Trophoblast cell (in vitro differentiated cells and primary cell): ENCODE data around the gene ABO.
"Not testable (repeated sequence)": the region's sequence is repeated elsewhere in the genome, so short reads cannot be mapped to it uniquely, and the experiment has no call there.

ENCODE experiments used
- DNase-seq, 2 donors: peaks; one replicate each; pipeline ENCODE4 v3.0.0-alpha.2; 2016
- H2AFZ ChIP-seq: 2 replicates; pipeline ENCODE4 v1.6.1; 2013; ENCODE audit warnings: low read length, moderate library complexity, mild to moderate bottlenecking; ENCODE audit not compliant: insufficient read depth, poor library complexity
- H2AK5ac ChIP-seq: 2 replicates; pipeline ENCODE4 v1.6.1; 2013; ENCODE audit warnings: mild to moderate bottlenecking, low read length
- H2BK120ac ChIP-seq: 2 replicates; pipeline ENCODE4 v1.6.1; 2013; ENCODE audit warnings: low read length, mild to moderate bottlenecking, moderate library complexity; ENCODE audit not compliant: insufficient read depth, poor library complexity
- H2BK12ac ChIP-seq: 2 replicates; pipeline ENCODE4 v1.6.1; 2013; ENCODE audit warnings: mild to moderate bottlenecking, low read length, moderate library complexity
- H2BK5ac ChIP-seq: 2 replicates; pipeline ENCODE4 v1.6.1; 2013; ENCODE audit warnings: low read length, low read depth, moderate library complexity, mild to moderate bottlenecking; ENCODE audit not compliant: poor library complexity
- H3K14ac ChIP-seq: 2 replicates; pipeline ENCODE4 v1.6.1; 2013; ENCODE audit warnings: mild to moderate bottlenecking, low read length
- H3K18ac ChIP-seq: 2 replicates; pipeline ENCODE4 v1.6.1; 2013; ENCODE audit warnings: mild to moderate bottlenecking, low read length
- H3K23ac ChIP-seq: 2 replicates; pipeline ENCODE4 v1.6.1; 2013; ENCODE audit warnings: low read length
- H3K27ac ChIP-seq: 2 replicates; pipeline ENCODE4 v1.5.1; 2013; ENCODE audit warnings: low read depth, mild to moderate bottlenecking, inconsistent platforms, low read length, moderate library complexity
- H3K27me3 ChIP-seq: 2 replicates; pipeline ENCODE4 v1.6.1; 2013; ENCODE audit warnings: inconsistent platforms, mild to moderate bottlenecking, low read length, moderate library complexity; ENCODE audit not compliant: insufficient read depth
- H3K36me3 ChIP-seq, 2 experiments: 1 replicate in 1 of 2; 2 replicates in 1 of 2; pipeline ENCODE4 v1.6.1; 2013; ENCODE audit warnings: low read length in 2 of 2, mild to moderate bottlenecking in 2 of 2, moderate library complexity in 1 of 2; ENCODE audit not compliant: insufficient read depth in 2 of 2, control insufficient read depth in 1 of 2
- H3K4ac ChIP-seq: 2 replicates; pipeline ENCODE4 v1.6.1; 2013; ENCODE audit warnings: low read depth, mild to moderate bottlenecking, low read length, moderate library complexity
- H3K4me1 ChIP-seq, 2 experiments: 1 replicate in 1 of 2; 2 replicates in 1 of 2; pipeline ENCODE4 v1.6.1; 2013; ENCODE audit warnings: low read length in 2 of 2, mild to moderate bottlenecking in 2 of 2, moderate library complexity in 1 of 2; ENCODE audit not compliant: insufficient read depth in 2 of 2, control insufficient read depth in 1 of 2
- H3K4me2 ChIP-seq: 2 replicates; pipeline ENCODE4 v1.6.1; 2013; ENCODE audit warnings: inconsistent platforms, mild to moderate bottlenecking, low read length, moderate library complexity
- H3K4me3 ChIP-seq: 2 replicates; pipeline ENCODE4 v1.5.1; 2013; ENCODE audit warnings: mild to moderate bottlenecking, low read depth, low read length, inconsistent platforms
- H3K79me1 ChIP-seq: one replicate; pipeline ENCODE4 v1.6.1; 2013; ENCODE audit warnings: low read length
- H3K79me2 ChIP-seq: 2 replicates; pipeline ENCODE4 v1.6.1; 2013; ENCODE audit warnings: low read length, mild to moderate bottlenecking; ENCODE audit not compliant: control insufficient read depth, insufficient read depth, poor library complexity
- H3K9ac ChIP-seq: 2 replicates; pipeline ENCODE4 v1.6.1; 2013; ENCODE audit warnings: mild to moderate bottlenecking, low read length
- H3K9me3 ChIP-seq: 2 replicates; pipeline ENCODE4 v1.6.1; 2013; ENCODE audit warnings: low read depth, mild to moderate bottlenecking, control low read depth, inconsistent platforms, low read length; ENCODE audit not compliant: insufficient read depth
- H4K12ac ChIP-seq: 2 replicates; pipeline ENCODE4 v1.6.1; 2013; ENCODE audit warnings: low read depth, mild to moderate bottlenecking, low read length, moderate library complexity
- H4K8ac ChIP-seq: 2 replicates; pipeline ENCODE4 v1.6.1; 2013; ENCODE audit warnings: low read depth, mild to moderate bottlenecking, low read length, moderate library complexity
- H4K91ac ChIP-seq: one replicate; pipeline ENCODE4 v1.6.1; 2013; ENCODE audit warnings: low read depth, mild to moderate bottlenecking, low read length, moderate library complexity
- WGBS: extraction: QIAGEN DNeasy Blood & Tissue Kit; methylation state at CpG from one replicate; pipeline ENCODE4 v1.1.7; 2013; ENCODE audit warnings: missing lambda C conversion rate; ENCODE audit not compliant: insufficient read length, insufficient coverage; ENCODE audit errors: extremely low coverage; 5-methylcytosine and 5-hydroxymethylcytosine counted together

The ABO gene

GRCh38 chr9:133285252-133285775 is 10.3 kb upstream of the ABO start:
- no peak overlapping the region for H2BK12ac ChIP-seq
- no peak overlapping the region for H3K9ac ChIP-seq
- no peak overlapping the region for H2BK5ac ChIP-seq
- H3K14ac ChIP-seq: no peak overlapping the region
- no peak overlapping the region for H2AFZ ChIP-seq
- H3K9me3 ChIP-seq: peaks cover 17% of the 10 kb centered on the region
- H3K4ac ChIP-seq: no peak overlapping the region
- no peak overlapping the region for H2BK120ac ChIP-seq
- H3K18ac ChIP-seq: no peak overlapping the region
- no peak overlapping the region for H4K12ac ChIP-seq
- no peaks in the 10 kb centered on the region for H3K79me2 ChIP-seq
- DNase-seq: no peak
- no peak overlapping the region for H2AK5ac ChIP-seq
- H3K79me1 ChIP-seq: no peaks in the 10 kb centered on the region
- H4K8ac ChIP-seq: no peak overlapping the region
- no peaks in the 10 kb centered on the region for H3K4me1 ChIP-seq
- no peak overlapping the region for H3K4me3 ChIP-seq
- H3K27ac ChIP-seq: no peak overlapping the region
- H3K4me2 ChIP-seq: no peak overlapping the region
- H4K91ac ChIP-seq: no peak overlapping the region
- H3K36me3 ChIP-seq: no peaks in the 10 kb centered on the region
- no CpG with 5 or more reads among the region's 6 CpGs for WGBS
- H3K27me3 ChIP-seq: no peaks in the 10 kb centered on the region
- no peak overlapping the region for H3K23ac ChIP-seq

GRCh38 chr9:133284362-133284761 is 9.4 kb upstream of the ABO start:
- H3K9me3 ChIP-seq: peaks cover 21% of the 10 kb centered on the region

GRCh38 chr9:133283255-133284032 is 8.4 kb upstream of the ABO start:
- peaks cover 22% of the 10 kb centered on the region for H3K9me3 ChIP-seq
- not testable (repeated sequence) for H4K91ac ChIP-seq, H2BK120ac ChIP-seq, H3K27me3 ChIP-seq, H3K23ac ChIP-seq, H2BK12ac ChIP-seq, H3K36me3 ChIP-seq, H3K4me2 ChIP-seq, H4K12ac ChIP-seq, H3K27ac ChIP-seq, H3K18ac ChIP-seq, H3K79me1 ChIP-seq, H2AFZ ChIP-seq, H3K9ac ChIP-seq, H3K4me1 ChIP-seq, H3K4ac ChIP-seq, H3K14ac ChIP-seq, H3K79me2 ChIP-seq, DNase-seq, H4K8ac ChIP-seq, H3K4me3 ChIP-seq, H2AK5ac ChIP-seq, H2BK5ac ChIP-seq
- no CpG with 5 or more reads among the region's 16 CpGs for WGBS

More at GRCh38 chr9:133284362-133284761, 9.4 kb upstream of the ABO start:
- Histone ChIP-seq H4K12ac (no peak overlapping the region), H3K27me3 (no peaks in the 10 kb centered on the region), H3K79me2 (no peaks in the 10 kb centered on the region), H3K4me1 (no peaks in the 10 kb centered on the region), H3K14ac (no peak overlapping the region), H3K18ac (no peak overlapping the region), H2BK12ac (no peak overlapping the region), H2BK120ac (no peak overlapping the region), H3K4me3 (no peak overlapping the region), H3K27ac (no peak overlapping the region), H4K91ac (no peak overlapping the region), H2AFZ (no peak overlapping the region), H4K8ac (no peak overlapping the region), H2AK5ac (no peak overlapping the region), H3K4ac (no peak overlapping the region), H3K79me1 (no peaks in the 10 kb centered on the region), H3K9ac (no peak overlapping the region), H3K23ac (no peak overlapping the region), H3K36me3 (no peaks in the 10 kb centered on the region), H2BK5ac (no peak overlapping the region), H3K4me2 (no peak overlapping the region)
- DNase-seq: no peak
- no CpG with 5 or more reads among the region's 8 CpGs for WGBS

- Histone ChIP-seq H3K4me2 (no peak overlapping the region), H3K4ac (no peak overlapping the region), H4K91ac (no peak overlapping the region), H2BK12ac (no peak overlapping the region), H3K27me3 (peaks cover 2% of the 10 kb centered on the region), H3K79me1 (no peaks in the 10 kb centered on the region), H3K9me3 (peaks cover 28% of the 10 kb centered on the region), H2AK5ac (no peak overlapping the region), H2BK5ac (no peak overlapping the region), H3K4me3 (no peak overlapping the region), H4K8ac (no peak overlapping the region), H3K18ac (no peak overlapping the region), H3K9ac (no peak overlapping the region), H3K27ac (no peak overlapping the region), H4K12ac (no peak overlapping the region), H3K36me3 (no peaks in the 10 kb centered on the region), H3K79me2 (no peaks in the 10 kb centered on the region), H3K23ac (no peak overlapping the region), H3K4me1 (no peaks in the 10 kb centered on the region), H3K14ac (no peak overlapping the region), H2AFZ (no peak overlapping the region), H2BK120ac (no peak overlapping the region)
- WGBS: no CpG with 5 or more reads among the region's 7 CpGs
- no peak for DNase-seq
Measured at GRCh38 chr9:133282464-133283238, 7.7 kb upstream of the ABO start.
